Motor neuron (in vitro differentiated cells): ENCODE data around the gene ITGAE. TPM values are rescaled to one million over a fixed set of nuclear protein-coding genes. Genes with fewer than 3 reads are reported as not detected.
A peak's percentile ranks its signal among the peaks of the same experiment; 100 is the strongest.

ENCODE experiments used
- ATAC-seq, 8 experiments: fragments of 200-7000 bp; cut with Tn5 transposase; replicated peaks in 6 of 8; 2 replicates each; pipeline ENCODE4 v1.8.0; 2021; ENCODE audit warnings: mild to moderate bottlenecking in 8 of 8, moderate library complexity in 8 of 8
- H3K27ac ChIP-seq, 2 donors: fragments of 250-450 bp; sonication (Bioruptor Pico); 2 replicates each; pipeline ENCODE4 v1.9.0; 2021; ENCODE audit warnings: antibody characterized with exemption in 2 of 2, mild to moderate bottlenecking in 2 of 2, moderate library complexity in 1 of 2
- H3K4me1 ChIP-seq, 2 donors: fragments of 250-450 bp; sonication (Bioruptor Pico); replicated peaks in 1 of 2; 2 replicates each; pipeline ENCODE4 v1.6.1; 2021; ENCODE audit warnings: antibody characterized with exemption in 2 of 2, mild to moderate bottlenecking in 2 of 2, moderate library complexity in 1 of 2
- H3K4me3 ChIP-seq, 5 donors: fragments of 250-450 bp; sonication (Bioruptor Pico); 2 replicates each; pipeline ENCODE4 v1.9.0; 2021; ENCODE audit warnings: antibody characterized with exemption in 5 of 5, mild to moderate bottlenecking in 5 of 5, moderate library complexity in 4 of 5
- WGBS, 10 experiments: fragments of 450-650 bp; shearing (Covaris generic); methylation state at CpG; one replicate each; pipeline ENCODE4 v1.0.0; 2022; 5-methylcytosine and 5-hydroxymethylcytosine counted together
- in situ Hi-C, 9 experiments: fragments of 400-800 bp; cut with MboI; loops; one replicate each; pipeline ENCODE4 v1.15.0; 2021; ENCODE audit warnings: low sequenced_read_pairs in 9 of 9, low pct_unique_long_range_greater_than_20kb in 2 of 9; ENCODE audit not compliant: unreplicated experiment in 9 of 9
- total RNA-seq, 8 experiments: library from RNA; unstranded; fragments of 300-600 nt; gene quantifications; 2 replicates each; pipeline versions ENCODE4 v1.2.3 to v1.2.4, GENCODE V29; 2022

The ITGAE gene
- total RNA-seq, 8 experiments from 2014 or later, result 14.0 to 47.6 (median 22.3) TPM

DNA sequence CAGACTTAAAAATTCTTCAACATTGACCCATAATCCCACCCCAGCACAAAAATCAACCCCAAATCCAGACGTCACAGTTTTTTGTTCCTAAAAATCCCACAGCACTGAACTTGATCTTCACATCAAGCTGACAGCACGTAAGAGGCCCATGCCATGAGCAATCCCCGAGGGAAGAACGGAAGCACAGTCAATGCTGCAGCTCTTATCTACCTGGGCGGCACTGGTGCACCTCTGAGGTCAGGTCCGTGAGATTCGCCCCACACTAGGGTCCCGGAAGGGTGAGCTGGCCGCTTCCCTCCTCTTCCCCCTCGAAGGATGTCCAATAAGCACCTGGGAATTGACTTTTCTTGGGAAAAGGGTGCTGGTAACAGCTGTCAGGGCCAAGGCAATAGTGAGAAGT lies 11.3 kb upstream of the ITGAE start:
- H3K4me3 ChIP-seq, result no peak overlapping the region
- ATAC-seq, result no peak
- WGBS, 10 experiments, result 72 to 97% (median 96%) methylated on average over 4 to 5 of the region's 10 CpGs; no CpG with 5 or more reads in 5 of the 10 experiments
- in situ Hi-C loops, result no loop called here
- no peak overlapping the region for H3K27ac ChIP-seq
- H3K4me1 ChIP-seq, result no peaks in the 10 kb centered on the region

GRCh38 chr17:3810019-3810418 lies 9.0 kb upstream of the ITGAE start:
- H3K4me3 ChIP-seq, result no peak overlapping the region
- no peak overlapping the region for H3K27ac ChIP-seq
- ATAC-seq, result no peak
- in situ Hi-C loops, result no loop called here
- WGBS, 10 experiments, result 80 to 100% (median 100%) methylated on average over 1 to 3 of the region's 4 CpGs; no CpG with 5 or more reads in 1 of the 10 experiments
- no peaks in the 10 kb centered on the region for H3K4me1 ChIP-seq

GRCh38 chr17:3809135-3809534 lies 8.1 kb upstream of the ITGAE start:
- H3K4me3 ChIP-seq, result no peak overlapping the region
- WGBS, 10 experiments, result 83 to 100% (median 100%) methylated on average over 1 to 3 of the region's 4 CpGs; no CpG with 5 or more reads in 2 of the 10 experiments
- in situ Hi-C loops, result no loop called here
- no peaks in the 10 kb centered on the region for H3K4me1 ChIP-seq
- no peak overlapping the region for H3K27ac ChIP-seq
- ATAC-seq, result no peak

DNA sequence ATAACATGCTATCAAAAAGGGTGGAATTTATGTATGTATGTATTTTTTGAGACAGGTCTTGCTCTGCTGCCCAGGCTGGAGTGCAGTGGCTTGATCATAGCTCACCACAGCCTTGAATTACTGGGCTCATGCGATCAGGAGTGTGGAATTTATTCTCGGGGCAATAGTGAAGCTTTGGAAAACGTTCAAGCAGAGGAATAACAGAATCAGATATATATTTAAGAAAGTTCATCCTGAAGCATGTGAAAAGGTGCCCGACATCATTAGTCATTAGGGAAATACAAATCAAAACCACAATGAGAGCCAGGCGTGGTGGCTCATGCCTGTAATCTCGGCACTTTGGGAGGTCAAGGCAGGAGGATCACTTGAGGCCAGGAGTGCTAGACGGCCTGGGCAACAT lies 7.7 kb upstream of the ITGAE start:
- in situ Hi-C loops, result no loop called here

DNA sequence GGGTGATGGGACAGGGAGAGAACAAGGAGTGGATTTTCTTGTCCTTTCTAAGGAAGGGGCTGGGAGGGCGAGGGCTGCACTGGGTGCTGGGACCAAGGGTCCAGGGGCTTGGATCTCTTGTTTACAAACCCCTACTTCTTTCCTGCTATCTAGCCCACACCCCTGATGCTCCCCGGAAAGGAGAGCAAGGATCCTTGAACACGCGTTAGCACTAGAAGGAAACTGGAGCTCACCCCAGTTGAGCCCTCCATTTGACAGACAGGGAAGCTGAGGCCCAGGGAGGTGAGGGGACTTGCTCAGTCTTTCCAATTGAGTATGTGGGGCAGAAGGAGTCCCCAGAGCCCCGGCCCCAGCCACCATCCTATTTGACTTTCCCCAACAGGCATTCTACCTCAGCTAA lies 4.6 kb upstream of the ITGAE start:
- no peak for ATAC-seq
- H3K27ac ChIP-seq, result no peak overlapping the region
- in situ Hi-C loops, result no loop called here
- H3K4me1 ChIP-seq, result no peaks in the 10 kb centered on the region
- no peak overlapping the region for H3K4me3 ChIP-seq
- 40 to 100% (median 73%) methylated on average over 1 to 4 of the region's 5 CpGs; no CpG with 5 or more reads in 5 of the 10 experiments for whole genome bisulfite sequencing, 10 experiments

More for the DNA sequence above, 7.7 kb upstream of the ITGAE start:
- H3K27ac ChIP-seq, result no peak overlapping the region
- no peak for ATAC-seq
- H3K4me1 ChIP-seq, result no peaks in the 10 kb centered on the region
- no peak overlapping the region for H3K4me3 ChIP-seq
- WGBS, 10 experiments, result 89 to 100% (median 95%) methylated on average over 1 to 7 of the region's 7 CpGs; no CpG with 5 or more reads in 2 of the 10 experiments

DNA sequence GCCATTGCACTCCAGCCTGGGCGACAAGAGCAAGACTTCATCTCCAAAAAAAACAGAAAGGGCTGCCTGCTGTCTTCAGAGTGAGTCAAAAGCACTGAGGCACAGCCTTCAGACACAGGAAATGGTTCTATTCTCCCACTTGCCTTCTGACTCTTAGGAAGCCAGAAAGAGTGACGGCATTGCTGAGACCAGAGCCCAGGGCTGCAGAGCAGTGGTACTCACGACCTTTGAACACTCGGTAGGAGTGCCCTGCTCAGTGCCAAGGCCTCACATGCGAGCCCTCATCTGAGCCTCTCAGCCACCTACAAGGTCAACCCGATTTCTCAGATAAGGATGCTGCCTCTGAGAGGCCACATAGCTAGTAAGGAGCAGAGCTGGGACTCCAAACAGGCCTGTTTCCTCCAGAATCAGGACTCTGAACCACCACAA lies 3.5 kb upstream of the ITGAE start:
- Histone ChIP-seq H3K27ac (no peak overlapping the region), H3K4me3 (no peak overlapping the region), H3K4me1 (no peaks in the 10 kb centered on the region)
- in situ Hi-C loops, result no loop called here
- 100% methylated on average over 1 to 2 of the region's 6 CpGs; no CpG with 5 or more reads in 8 of the 10 experiments for WGBS, 10 experiments
- no peak for ATAC-seq

- in situ Hi-C loops, result no loop called here
- H3K4me3 ChIP-seq, result no peak overlapping the region
- no peak for ATAC-seq
- WGBS, 10 experiments, result 43 to 100% (median 92%) methylated on average over 1 to 5 of the region's 5 CpGs
- H3K4me1 ChIP-seq, result no peaks in the 10 kb centered on the region
- H3K27ac ChIP-seq, result no peak overlapping the region
Measured at GRCh38 chr17:3803308-3803640, 2.3 kb upstream of the ITGAE start.

DNA sequence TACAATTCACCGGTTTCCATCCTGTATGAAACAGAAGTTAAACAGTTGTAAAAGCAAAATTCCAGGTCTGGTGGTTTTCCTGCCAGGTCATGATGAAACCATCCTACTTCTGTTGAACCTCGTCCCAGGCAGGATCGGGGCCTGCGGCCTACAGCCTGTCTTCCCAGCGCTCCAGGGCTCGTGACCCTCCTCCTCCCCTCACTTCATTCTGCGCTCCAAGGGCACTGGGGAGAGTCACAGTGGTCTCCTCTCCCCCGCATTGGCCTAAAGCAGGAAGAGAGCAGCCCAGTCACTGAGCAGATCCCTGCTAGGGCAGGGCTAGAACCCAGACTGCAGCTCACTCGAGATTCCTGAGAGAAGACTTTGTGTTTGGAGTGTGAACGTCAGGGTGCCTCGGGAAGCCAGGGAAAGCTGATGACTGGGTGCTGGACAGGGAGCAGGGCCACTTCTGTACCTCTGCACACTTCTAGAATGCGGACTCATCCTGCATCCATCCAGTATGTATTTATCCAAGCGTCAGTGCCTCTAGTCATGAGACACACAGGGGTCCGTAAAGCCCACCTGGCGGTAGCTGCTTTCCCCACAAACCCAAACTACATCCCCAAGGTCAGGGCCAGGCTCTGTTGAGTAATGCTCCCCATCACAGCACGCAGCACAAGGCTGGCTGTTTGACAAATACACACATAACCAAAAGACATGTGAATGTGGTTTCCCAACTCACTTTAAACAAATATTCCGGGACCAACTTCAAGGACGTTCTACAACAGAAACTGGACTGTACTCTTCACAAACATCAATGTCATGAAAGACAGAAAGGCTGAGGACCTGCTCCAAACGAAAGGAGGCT lies 1.7 kb upstream of the ITGAE start:
- no peak for ATAC-seq
- in situ Hi-C loops, result no loop called here
- Histone ChIP-seq H3K27ac (no peak overlapping the region), H3K4me3 (no peak overlapping the region), H3K4me1 (no peaks in the 10 kb centered on the region)
- WGBS, 10 experiments, result 17 to 93% (median 89%) methylated on average over 1 to 17 of the region's 19 CpGs; no CpG with 5 or more reads in 1 of the 10 experiments

GRCh38 chr17:3801792-3802191 lies 804 bp upstream of the ITGAE start:
- 72 to 100% (median 90%) methylated on average over 2 to 8 of the region's 10 CpGs; no CpG with 5 or more reads in 4 of the 10 experiments for WGBS, 10 experiments
- in situ Hi-C loops, result no loop called here
- no peak for ATAC-seq
- Histone ChIP-seq H3K4me1 (no peaks in the 10 kb centered on the region), H3K4me3 (no peak overlapping the region), H3K27ac (no peak overlapping the region)

DNA sequence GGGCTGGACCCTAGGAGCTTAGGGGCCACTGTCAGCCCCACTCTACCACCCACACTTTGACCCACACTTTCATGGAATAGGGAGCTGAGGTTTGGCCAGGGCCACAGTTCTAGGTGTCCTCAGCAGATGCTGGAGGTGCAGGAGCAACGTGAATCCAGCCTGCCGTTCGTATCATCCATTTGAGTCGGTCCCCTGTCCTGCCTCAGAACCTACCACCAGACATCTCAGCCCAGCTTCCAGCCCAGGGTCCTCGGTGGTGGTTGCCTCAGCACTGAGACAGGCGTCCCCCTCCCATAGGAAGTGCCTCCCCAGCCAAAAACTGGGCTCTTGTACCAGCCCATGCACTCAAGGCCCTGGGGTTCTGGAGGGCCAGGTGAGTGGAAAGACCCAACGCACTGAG lies 359 bp upstream of the ITGAE start:
- H3K4me1 ChIP-seq, result no peaks in the 10 kb centered on the region

GRCh38 chr17:3799181-3799945 lies 1.6 kb downstream of the ITGAE start:
- H3K4me3 ChIP-seq, result no peak overlapping the region
- H3K27ac ChIP-seq, result no peak overlapping the region
- WGBS, 10 experiments, result 60 to 100% (median 86%) methylated on average over 1 to 7 of the region's 12 CpGs; no CpG with 5 or more reads in 4 of the 10 experiments
- no peaks in the 10 kb centered on the region for H3K4me1 ChIP-seq
- in situ Hi-C loops, result loop anchor here in 1 of 9 experiments (10.0 kb wide), 1 partner anchor 65 kb away; no protein-coding TSS in a partner anchor
- ATAC-seq, result peak in 1 of 8 experiments; percentile 25

More for the DNA sequence above, 359 bp upstream of the ITGAE start:
- H3K27ac ChIP-seq, result no peak overlapping the region
- ATAC-seq, result no peak
- in situ Hi-C loops, result no loop called here
- no peak overlapping the region for H3K4me3 ChIP-seq
- WGBS, 10 experiments, result 80 to 100% (median 100%) methylated on average over 1 to 2 of the region's 7 CpGs; no CpG with 5 or more reads in 6 of the 10 experiments

- H3K27ac ChIP-seq, result no peak overlapping the region
- H3K4me1 ChIP-seq, result no peaks in the 10 kb centered on the region
- 56 to 100% (median 100%) methylated on average over 1 to 8 of the region's 15 CpGs; no CpG with 5 or more reads in 4 of the 10 experiments for WGBS, 10 experiments
- H3K4me3 ChIP-seq, result no peak overlapping the region
- in situ Hi-C loops, result loop anchor here in 1 of 9 experiments (10.0 kb wide), 1 partner anchor 64 kb away; no protein-coding TSS in a partner anchor
- ATAC-seq, result peak in 1 of 8 experiments; percentile 45
Measured at GRCh38 chr17:3798273-3799180, 2.5 kb downstream of the ITGAE start.
